Thoracic aorta (tissue), 2 donors: ENCODE measurements around the gene DMD. TPM values are rescaled to one million over a fixed set of nuclear protein-coding genes. Genes with fewer than 3 reads are reported as not detected.

Experiments
- ATAC-seq: fragments of 150-250 bp; one replicate; pipeline ENCODE4 v1.8.0; 2017; ENCODE audit warnings: low read depth; ENCODE audit not compliant: insufficient number of reproducible peaks, low FRiP score
- DNase-seq: peaks from one replicate; pipeline ENCODE4 v3.0.0-alpha.2; 2020; ENCODE audit warnings: low spot score
- H3K27ac ChIP-seq, 2 donors: fragments of 200-600 bp; sonication (generic); 1 replicate in 1 of 2; 2 replicates in 1 of 2; pipeline ENCODE4 v1.5.1; 2016; ENCODE audit warnings: mild to moderate bottlenecking in 2 of 2, moderate library complexity in 2 of 2
- H3K27me3 ChIP-seq: fragments of 200-600 bp; sonication (generic); replicated peaks from 2 replicates; pipeline ENCODE4 v1.6.0; 2016; ENCODE audit warnings: mild to moderate bottlenecking; ENCODE audit not compliant: insufficient read depth
- H3K36me3 ChIP-seq: fragments of 200-600 bp; sonication (generic); one replicate; pipeline ENCODE4 v1.5.1; 2016
- H3K4me1 ChIP-seq, 2 donors: fragments of 200-600 bp; sonication (generic); 1 replicate in 1 of 2; 2 replicates in 1 of 2; pipeline versions ENCODE4 v1.5.1 to v1.6.0; 2016; ENCODE audit warnings: low read depth in 2 of 2, mild to moderate bottlenecking in 1 of 2; ENCODE audit not compliant: control insufficient read depth in 1 of 2
- H3K4me3 ChIP-seq: fragments of 200-600 bp; sonication (generic); 2 replicates; pipeline ENCODE4 v1.5.1; 2016; ENCODE audit warnings: mild to moderate bottlenecking
- H3K9me3 ChIP-seq: fragments of 200-600 bp; sonication (generic); 2 replicates; pipeline ENCODE4 v1.5.1; 2016
- total RNA-seq, 2 donors: library from RNA; depleted of rRNA; stranded (reverse); fragments of >200 nt; gene quantifications; one replicate each; pipeline versions ENCODE4 v1.1.0 to v1.2.3, GENCODE V29; 2016
- TF ChIP-seq, protein P1 (sequence below): fragments of 200-600 bp; sonication (generic); IDR thresholded peaks from one replicate; pipeline ENCODE4 v1.5.1; 2019; ENCODE audit warnings: antibody characterized with exemption

Gene DMD
- total RNA-seq, 2 donors from 2014 or later: 224 to 233 TPM

DNA sequence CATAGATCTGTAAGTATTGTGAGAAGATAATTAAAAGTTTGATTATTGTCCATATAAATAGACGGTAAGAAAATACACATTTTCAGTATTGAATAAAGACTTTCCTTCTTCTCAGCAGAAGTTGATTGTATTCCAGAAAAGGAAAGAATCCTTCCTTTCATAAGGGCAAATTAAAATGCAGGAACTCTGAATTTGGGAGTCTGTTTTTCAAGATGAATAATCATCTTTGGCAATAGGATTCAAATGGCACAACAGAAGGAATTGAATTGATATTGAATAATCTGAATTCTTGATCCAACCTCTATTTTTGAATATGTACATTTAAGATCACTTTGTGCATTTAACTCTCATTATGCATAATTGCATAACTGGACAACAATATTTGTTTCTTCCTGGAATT is 149.3 kb downstream of the DMD start:
- H3K4me3 ChIP-seq: no peak overlapping the region
- no peaks in the 10 kb centered on the region for H3K36me3 ChIP-seq
- TF ChIP-seq, protein P1, sequence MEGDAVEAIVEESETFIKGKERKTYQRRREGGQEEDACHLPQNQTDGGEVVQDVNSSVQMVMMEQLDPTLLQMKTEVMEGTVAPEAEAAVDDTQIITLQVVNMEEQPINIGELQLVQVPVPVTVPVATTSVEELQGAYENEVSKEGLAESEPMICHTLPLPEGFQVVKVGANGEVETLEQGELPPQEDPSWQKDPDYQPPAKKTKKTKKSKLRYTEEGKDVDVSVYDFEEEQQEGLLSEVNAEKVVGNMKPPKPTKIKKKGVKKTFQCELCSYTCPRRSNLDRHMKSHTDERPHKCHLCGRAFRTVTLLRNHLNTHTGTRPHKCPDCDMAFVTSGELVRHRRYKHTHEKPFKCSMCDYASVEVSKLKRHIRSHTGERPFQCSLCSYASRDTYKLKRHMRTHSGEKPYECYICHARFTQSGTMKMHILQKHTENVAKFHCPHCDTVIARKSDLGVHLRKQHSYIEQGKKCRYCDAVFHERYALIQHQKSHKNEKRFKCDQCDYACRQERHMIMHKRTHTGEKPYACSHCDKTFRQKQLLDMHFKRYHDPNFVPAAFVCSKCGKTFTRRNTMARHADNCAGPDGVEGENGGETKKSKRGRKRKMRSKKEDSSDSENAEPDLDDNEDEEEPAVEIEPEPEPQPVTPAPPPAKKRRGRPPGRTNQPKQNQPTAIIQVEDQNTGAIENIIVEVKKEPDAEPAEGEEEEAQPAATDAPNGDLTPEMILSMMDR: no peak
- DNase-seq (no peak), ATAC-seq (no peak)
- H3K9me3 ChIP-seq: no peaks in the 10 kb centered on the region
- H3K27me3 ChIP-seq: no peaks in the 10 kb centered on the region
- no peak overlapping the region for H3K27ac ChIP-seq
- peaks cover 0 to 11% of the 10 kb centered on the region in 2 donors for H3K4me1 ChIP-seq

- H3K4me3 ChIP-seq: no peak overlapping the region
- DNase-seq: no peak
- no peaks in the 10 kb centered on the region for H3K9me3 ChIP-seq
- TF ChIP-seq, protein P1: no peak
- H3K27ac ChIP-seq: no peak overlapping the region
- H3K4me1 ChIP-seq: peaks cover 0 to 9% of the 10 kb centered on the region in 2 donors
- no peaks in the 10 kb centered on the region for H3K27me3 ChIP-seq
- no peak for ATAC-seq
- no peaks in the 10 kb centered on the region for H3K36me3 ChIP-seq
Measured at GRCh38 chrX:33053001-33053400, 158.3 kb downstream of the DMD start.

- ATAC-seq: no peak
Measured at GRCh38 chrX:33045882-33046281, 165.5 kb downstream of the DMD start.

DNA sequence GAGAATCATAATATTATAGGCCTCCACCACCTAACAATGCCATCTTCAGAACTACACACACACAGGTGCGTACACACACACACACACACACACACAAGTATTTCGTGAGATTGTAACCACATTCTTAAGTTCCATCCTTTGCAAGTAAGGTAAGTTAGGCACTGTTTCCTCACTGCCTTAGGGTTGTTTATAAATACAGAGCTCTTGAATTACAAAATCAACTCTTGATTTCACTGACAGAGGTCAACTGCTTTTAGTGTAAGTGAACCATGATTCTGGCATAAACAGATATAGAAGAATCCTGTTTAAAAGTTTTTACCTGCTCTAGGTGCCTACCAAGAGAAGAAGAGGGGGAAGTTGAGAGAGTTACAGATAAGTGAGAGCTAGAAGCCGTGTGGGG is 166.1 kb downstream of the DMD start:
- TF ChIP-seq, protein P1: no peak
- H3K4me1 ChIP-seq: no peaks in the 10 kb centered on the region
- H3K9me3 ChIP-seq: no peaks in the 10 kb centered on the region
- DNase-seq (no peak), ATAC-seq (no peak)
- H3K27ac ChIP-seq: no peak overlapping the region
- no peaks in the 10 kb centered on the region for H3K27me3 ChIP-seq
- H3K4me3 ChIP-seq: no peak overlapping the region
- H3K36me3 ChIP-seq: no peaks in the 10 kb centered on the region

More at GRCh38 chrX:33045882-33046281, 165.5 kb downstream of the DMD start:
- TF ChIP-seq, protein P1: no peak
- DNase-seq: no peak
- Histone ChIP-seq H3K27me3 (no peaks in the 10 kb centered on the region), H3K36me3 (no peaks in the 10 kb centered on the region), H3K9me3 (no peaks in the 10 kb centered on the region), H3K4me3 (no peak overlapping the region), H3K4me1 (peaks cover 0 to 5% of the 10 kb centered on the region in 2 donors), H3K27ac (no peak overlapping the region)

GRCh38 chrX:33041141-33041540 is 170.2 kb downstream of the DMD start:
- DNase-seq (no peak), ATAC-seq (no peak)
- Histone ChIP-seq H3K27me3 (no peaks in the 10 kb centered on the region), H3K36me3 (no peaks in the 10 kb centered on the region), H3K9me3 (no peaks in the 10 kb centered on the region), H3K4me1 (no peaks in the 10 kb centered on the region), H3K27ac (no peak overlapping the region), H3K4me3 (no peak overlapping the region)
- TF ChIP-seq, protein P1: no peak
